Activated CD8-positive, alpha-beta T cell treated with anti-CD3 and anti-CD28 coated beads, Interleukin-2, amount 10 ng/mL, durations not matched to agents 7 days and 5 days (primary cell): ENCODE data around the gene CAV2. TPM values are rescaled to one million over a fixed set of nuclear protein-coding genes. Genes with fewer than 3 reads are reported as not detected.

Experiments
- ATAC-seq: fragments of 150-1000 bp; cut with Tn5 transposase; one replicate; pipeline ENCODE4 v1.10.0; 2021; ENCODE audit warnings: moderate library complexity
- CTCF ChIA-PET: fragments of 350-600 bp; sonication (Branson Sonifier 250); formaldehyde crosslinking; loops from one replicate; lab custom pipeline; 2021; ENCODE audit warnings: antibody characterized with exemption; lab: Charles Lee
- POLR2A ChIA-PET: fragments of 350-600 bp; sonication (Branson Sonifier 250); formaldehyde crosslinking; loops from one replicate; lab custom pipeline; 2021; ENCODE audit warnings: antibody characterized with exemption; lab: Charles Lee
- DNase-seq: peaks from one replicate; pipeline ENCODE4 v3.0.0-alpha.2; 2020
- H3K27ac Mint-ChIP-seq: one replicate; pipeline ENCODE4 v1.8.0; 2021; ENCODE audit warnings: mild to moderate bottlenecking, mixed read lengths
- H3K27me3 Mint-ChIP-seq: one replicate; pipeline ENCODE4 v1.8.0; 2021; ENCODE audit warnings: low read depth, mixed read lengths
- H3K36me3 Mint-ChIP-seq: one replicate; pipeline ENCODE4 v1.8.0; 2021; ENCODE audit warnings: low read depth, mixed read lengths
- H3K4me1 Mint-ChIP-seq: one replicate; pipeline ENCODE4 v1.8.0; 2021; ENCODE audit warnings: low read depth, mixed read lengths
- H3K4me3 Mint-ChIP-seq: one replicate; pipeline ENCODE4 v1.8.0; 2021; ENCODE audit warnings: mild to moderate bottlenecking, mixed read lengths
- H3K9me3 Mint-ChIP-seq: one replicate; pipeline ENCODE4 v1.8.0; 2022; ENCODE audit warnings: mixed read lengths; ENCODE audit not compliant: insufficient read depth
- total RNA-seq, 2 experiments: library from RNA; stranded (reverse); gene quantifications; one replicate each; pipeline ENCODE4 v1.2.3, GENCODE V29; 2021

CAV2 gene
- total RNA-seq, 2 experiments from 2014 or later, result not detected

DNA sequence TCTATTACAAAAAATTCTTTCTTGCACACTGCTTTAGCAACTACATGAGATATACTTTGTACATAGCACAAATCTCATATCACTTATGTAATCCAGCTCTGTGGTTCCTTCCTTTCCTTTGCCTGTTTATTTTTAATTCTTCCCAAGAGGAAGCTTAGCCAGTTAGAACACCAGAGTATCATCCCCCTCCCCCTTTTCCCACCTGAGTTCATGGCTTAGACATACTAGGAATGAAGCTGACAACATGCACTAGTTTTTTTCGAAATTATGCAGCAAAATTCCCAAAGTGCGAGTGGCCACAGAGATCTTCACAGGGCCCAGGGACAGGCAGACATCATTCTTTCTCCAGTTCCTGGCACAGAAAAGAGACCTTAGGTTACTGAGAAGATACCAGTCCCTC lies 43.1 kb downstream of the CAV2 start:
- peaks cover 8% of the 10 kb centered on the region for H3K27me3 Mint-ChIP-seq
- DNase-seq (no peak), ATAC-seq (no peak)
- no peak overlapping the region for H3K27ac Mint-ChIP-seq
- no peaks in the 10 kb centered on the region for H3K36me3 Mint-ChIP-seq
- no peaks in the 10 kb centered on the region for H3K4me1 Mint-ChIP-seq
- no peak overlapping the region for H3K4me3 Mint-ChIP-seq
- no peaks in the 10 kb centered on the region for H3K9me3 Mint-ChIP-seq
- CTCF ChIA-PET, result no interaction called here
- POLR2A ChIA-PET, result no interaction called here

- DNase-seq, result no peak
- no peaks in the 10 kb centered on the region for H3K36me3 Mint-ChIP-seq
- H3K4me3 Mint-ChIP-seq, result no peak overlapping the region
- H3K4me1 Mint-ChIP-seq, result no peaks in the 10 kb centered on the region
- H3K27ac Mint-ChIP-seq, result no peak overlapping the region
- ChIA-PET CTCF (interaction anchor here (1.0 kb wide), 1 partner anchor 17 kb away, joined by 3 read pairs; no protein-coding TSS in a partner anchor), POLR2A (no interaction called here)
- H3K27me3 Mint-ChIP-seq, result peaks cover 8% of the 10 kb centered on the region
- no peak for ATAC-seq
- no peaks in the 10 kb centered on the region for H3K9me3 Mint-ChIP-seq
These were observed 44.1 kb downstream of the CAV2 start for GRCh38 chr7:116543664-116544063.

DNA sequence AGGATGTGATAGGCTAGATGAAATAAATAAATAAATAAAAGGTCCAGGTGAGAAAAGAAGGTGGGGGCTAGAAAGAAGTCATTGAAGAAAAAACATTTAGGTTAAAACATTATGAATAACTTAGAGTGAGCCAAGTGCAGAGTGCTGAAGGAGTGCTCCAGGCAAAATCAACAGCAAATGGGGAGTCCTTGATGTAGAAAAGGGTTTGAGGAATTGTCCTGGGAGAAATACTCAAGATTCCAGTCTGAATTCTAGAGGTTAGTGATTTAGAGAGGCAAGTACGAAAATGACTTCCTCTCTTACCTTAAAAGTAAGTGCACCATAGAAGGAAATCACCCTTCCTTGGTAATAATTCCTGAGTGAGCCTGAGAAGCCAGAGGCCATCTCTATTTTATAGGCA lies 44.9 kb downstream of the CAV2 start:
- no peaks in the 10 kb centered on the region for H3K36me3 Mint-ChIP-seq
- no peaks in the 10 kb centered on the region for H3K4me1 Mint-ChIP-seq
- no peak overlapping the region for H3K4me3 Mint-ChIP-seq
- no peaks in the 10 kb centered on the region for H3K9me3 Mint-ChIP-seq
- peaks cover 11% of the 10 kb centered on the region for H3K27me3 Mint-ChIP-seq
- POLR2A ChIA-PET, result no interaction called here
- CTCF ChIA-PET, result no interaction called here
- ATAC-seq (no peak), DNase-seq (no peak)
- no peak overlapping the region for H3K27ac Mint-ChIP-seq

DNA sequence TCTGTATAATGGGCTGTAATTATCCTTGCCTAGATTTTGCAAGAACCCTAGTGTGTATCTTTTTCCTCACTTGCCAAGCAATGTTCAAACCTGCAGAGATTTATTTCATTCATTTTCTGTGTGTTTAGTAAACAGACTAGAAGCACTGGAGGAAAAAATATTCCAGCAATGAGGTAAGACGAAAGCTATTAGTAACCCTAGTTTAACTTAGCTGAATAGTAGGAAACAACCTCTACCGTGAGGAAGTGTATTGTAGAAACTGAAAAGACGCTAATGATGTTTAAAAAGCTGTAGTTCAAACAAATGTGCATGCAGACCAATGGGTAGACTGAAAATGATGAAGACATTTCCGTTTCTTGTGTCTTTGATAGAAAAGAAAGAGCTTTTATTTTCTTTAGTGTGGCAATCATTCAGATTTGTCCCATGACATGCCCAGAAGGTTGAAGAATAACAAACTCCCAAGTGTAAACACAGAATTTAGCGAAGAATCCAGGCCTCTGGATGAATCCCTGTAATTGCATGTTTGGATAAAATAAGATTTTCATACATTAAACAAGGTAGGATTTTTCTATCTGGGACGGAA lies 46.0 kb downstream of the CAV2 start:
- DNase-seq (no peak), ATAC-seq (no peak)
- Mint-ChIP-seq H3K9me3 (no peaks in the 10 kb centered on the region), H3K36me3 (no peaks in the 10 kb centered on the region), H3K27ac (no peak overlapping the region), H3K4me1 (no peaks in the 10 kb centered on the region), H3K4me3 (no peak overlapping the region), H3K27me3 (peaks cover 11% of the 10 kb centered on the region)
- ChIA-PET CTCF (interaction anchor here (2.0 kb wide), 1 partner anchor 19 kb away, joined by 5 read pairs; no protein-coding TSS in a partner anchor), POLR2A (no interaction called here)

DNA sequence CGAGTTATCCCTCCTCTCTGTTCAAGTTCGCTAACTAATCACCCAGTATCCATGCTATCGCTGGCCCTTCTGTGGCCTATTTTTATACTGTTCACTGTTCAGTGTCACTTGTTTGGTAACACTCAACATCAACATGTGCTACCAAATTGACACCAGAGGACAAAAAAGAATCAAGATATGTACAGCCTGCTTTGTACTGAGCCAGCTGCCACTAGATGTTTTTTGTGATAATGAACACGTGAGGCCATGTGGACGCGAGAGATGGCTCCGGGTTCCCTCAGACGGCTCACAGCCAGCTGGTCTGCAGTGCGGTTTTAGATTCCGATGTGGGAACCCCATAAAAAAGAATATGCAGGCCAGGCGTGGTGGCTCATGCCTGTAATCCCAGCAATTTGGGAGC lies 46.5 kb downstream of the CAV2 start:
- POLR2A ChIA-PET, result no interaction called here
- Mint-ChIP-seq H3K9me3 (no peaks in the 10 kb centered on the region), H3K27me3 (peaks cover 10% of the 10 kb centered on the region), H3K27ac (no peak overlapping the region), H3K4me1 (no peaks in the 10 kb centered on the region), H3K36me3 (no peaks in the 10 kb centered on the region), H3K4me3 (no peak overlapping the region)
- DNase-seq (no peak), ATAC-seq (no peak)
- CTCF ChIA-PET, result interaction anchor here (2.0 kb wide), 1 partner anchor 20 kb away, joined by 5 read pairs; no protein-coding TSS in a partner anchor

- Mint-ChIP-seq H3K4me1 (no peaks in the 10 kb centered on the region), H3K9me3 (no peaks in the 10 kb centered on the region), H3K4me3 (no peak overlapping the region), H3K36me3 (no peaks in the 10 kb centered on the region), H3K27ac (no peak overlapping the region), H3K27me3 (peaks cover 8% of the 10 kb centered on the region)
- no peak for DNase-seq
- ChIA-PET POLR2A (no interaction called here), CTCF (interaction anchor here (1.2 to 2.0 kb wide), 3 partner anchors 20 to 45 kb away, joined by 4 to 5 read pairs (median 5); no protein-coding TSS in a partner anchor)
- no peak for ATAC-seq
These were observed 47.4 kb downstream of the CAV2 start for GRCh38 chr7:116546916-116547315.

- H3K36me3 Mint-ChIP-seq, result no peaks in the 10 kb centered on the region
These were observed 47.8 kb downstream of the CAV2 start for GRCh38 chr7:116547347-116547746.

DNA sequence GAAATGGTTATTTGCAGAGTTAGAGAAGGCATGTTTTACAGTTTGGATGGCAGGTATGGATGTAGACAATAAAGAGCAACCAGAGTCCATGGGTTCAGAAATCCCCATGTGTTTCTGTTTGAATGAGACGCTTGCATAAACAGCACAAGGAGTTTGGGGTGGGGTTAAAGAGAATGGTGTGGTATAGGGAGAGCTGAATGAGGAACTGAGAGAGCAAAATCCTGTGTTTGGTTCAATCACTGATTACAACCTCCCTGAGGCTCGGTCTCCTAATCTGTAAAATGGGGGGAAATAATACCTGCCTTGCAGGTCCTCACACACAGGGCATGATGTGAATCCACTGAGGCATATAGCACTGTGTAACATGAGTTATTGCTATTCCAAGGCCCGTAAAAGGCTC lies 49.0 kb downstream of the CAV2 start:
- Mint-ChIP-seq H3K9me3 (no peaks in the 10 kb centered on the region), H3K4me3 (no peak overlapping the region), H3K27ac (no peak overlapping the region), H3K27me3 (peaks cover 6% of the 10 kb centered on the region), H3K36me3 (no peaks in the 10 kb centered on the region), H3K4me1 (no peaks in the 10 kb centered on the region)
- DNase-seq, result no peak
- ChIA-PET POLR2A (no interaction called here), CTCF (no interaction called here)
- no peak for ATAC-seq

More at GRCh38 chr7:116547347-116547746, 47.8 kb downstream of the CAV2 start:
- no peak for ATAC-seq
- Mint-ChIP-seq H3K9me3 (no peaks in the 10 kb centered on the region), H3K27me3 (peaks cover 10% of the 10 kb centered on the region), H3K27ac (no peak overlapping the region), H3K4me1 (no peaks in the 10 kb centered on the region), H3K4me3 (no peak overlapping the region)
- CTCF ChIA-PET, result interaction anchor here (1.2 to 2.0 kb wide), 3 partner anchors 21 to 45 kb away, joined by 4 to 5 read pairs (median 5); no protein-coding TSS in a partner anchor
- POLR2A ChIA-PET, result no interaction called here
- no peak for DNase-seq

- CTCF ChIA-PET, result no interaction called here
- ATAC-seq, result no peak
- H3K4me1 Mint-ChIP-seq, result no peaks in the 10 kb centered on the region
These were observed 49.8 kb downstream of the CAV2 start for GRCh38 chr7:116549370-116549769.

GRCh38 chr7:116551692-116552091 lies 52.2 kb downstream of the CAV2 start:
- CTCF ChIA-PET, result no interaction called here
- H3K4me1 Mint-ChIP-seq, result no peaks in the 10 kb centered on the region
- H3K27ac Mint-ChIP-seq, result no peak overlapping the region
- no peaks in the 10 kb centered on the region for H3K36me3 Mint-ChIP-seq
- DNase-seq (no peak), ATAC-seq (no peak)
- POLR2A ChIA-PET, result no interaction called here
- no peaks in the 10 kb centered on the region for H3K9me3 Mint-ChIP-seq
- peaks cover 13% of the 10 kb centered on the region for H3K27me3 Mint-ChIP-seq
- H3K4me3 Mint-ChIP-seq, result no peak overlapping the region

More at GRCh38 chr7:116549370-116549769, 49.8 kb downstream of the CAV2 start:
- Mint-ChIP-seq H3K27ac (no peak overlapping the region), H3K36me3 (no peaks in the 10 kb centered on the region), H3K27me3 (peaks cover 9% of the 10 kb centered on the region), H3K4me3 (no peak overlapping the region), H3K9me3 (no peaks in the 10 kb centered on the region)
- DNase-seq, result no peak
- POLR2A ChIA-PET, result no interaction called here

DNA sequence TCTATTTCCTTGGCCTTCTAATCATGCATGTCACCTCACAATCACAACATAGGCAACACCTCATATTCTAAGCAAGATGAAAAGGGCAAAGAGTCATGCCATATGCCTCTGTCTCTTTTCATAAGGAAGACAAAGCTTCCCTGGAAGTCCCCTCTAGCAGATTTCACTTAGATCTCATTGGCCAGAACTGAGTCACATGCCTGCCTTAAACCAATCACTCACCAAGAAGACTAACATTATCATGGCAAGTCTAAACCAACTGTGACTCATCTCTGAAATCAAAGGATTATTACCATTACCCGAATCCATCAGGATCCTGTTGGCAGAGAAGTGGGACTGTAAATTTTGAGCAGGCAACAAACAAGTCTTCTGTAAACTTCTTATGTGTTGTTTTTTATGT lies 53.1 kb downstream of the CAV2 start:
- no peak for ATAC-seq
- no peak overlapping the region for H3K4me3 Mint-ChIP-seq
- H3K27ac Mint-ChIP-seq, result no peak overlapping the region
- ChIA-PET POLR2A (no interaction called here), CTCF (no interaction called here)
- no peak for DNase-seq
- no peaks in the 10 kb centered on the region for H3K4me1 Mint-ChIP-seq
- peaks cover 14% of the 10 kb centered on the region for H3K27me3 Mint-ChIP-seq
- no peaks in the 10 kb centered on the region for H3K9me3 Mint-ChIP-seq
- no peaks in the 10 kb centered on the region for H3K36me3 Mint-ChIP-seq

DNA sequence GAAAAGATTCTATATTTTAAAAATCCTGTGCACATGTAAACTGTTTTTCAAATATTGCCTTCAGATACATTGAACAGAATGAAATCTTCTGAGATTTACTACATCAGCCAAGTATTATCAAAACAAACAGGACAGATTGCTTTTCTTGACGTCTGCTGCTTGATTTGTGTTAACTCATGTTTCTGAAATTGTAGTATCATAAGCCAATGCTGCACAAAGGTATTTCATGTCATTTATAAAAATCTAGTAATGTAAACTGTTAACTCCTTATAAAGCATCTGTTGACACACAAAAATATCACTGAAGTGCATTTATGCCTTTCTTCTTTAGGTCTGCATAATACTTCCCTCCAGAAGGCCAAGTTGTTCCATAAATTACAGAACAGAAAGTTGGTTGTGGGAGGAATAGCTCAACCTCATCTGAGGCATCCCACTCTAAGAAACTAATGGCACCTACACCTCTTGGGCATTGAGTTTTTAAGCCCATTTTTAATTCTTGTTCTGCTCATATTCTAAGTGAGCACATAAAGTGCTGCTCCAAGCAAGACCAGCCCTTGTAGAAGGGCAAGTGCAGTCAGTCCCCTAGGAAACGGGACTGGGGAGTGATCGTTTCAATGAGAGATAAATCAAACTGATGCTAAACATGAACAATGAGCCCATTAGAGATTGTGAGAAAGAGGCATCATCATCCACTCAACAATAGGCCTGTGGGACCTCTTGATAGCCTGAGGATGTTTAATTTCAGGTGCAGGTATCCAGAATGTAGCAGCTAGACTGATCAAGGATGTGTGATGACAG lies 53.8 kb downstream of the CAV2 start:
- no peak for DNase-seq
- Mint-ChIP-seq H3K4me1 (no peaks in the 10 kb centered on the region), H3K9me3 (no peaks in the 10 kb centered on the region), H3K36me3 (no peaks in the 10 kb centered on the region), H3K27me3 (peaks cover 18% of the 10 kb centered on the region), H3K4me3 (no peak overlapping the region), H3K27ac (no peak overlapping the region)
- ATAC-seq, result no peak
- ChIA-PET POLR2A (no interaction called here), CTCF (no interaction called here)
